ENCODE data around the gene FARP1. TPM values are rescaled to one million over a fixed set of nuclear protein-coding genes. Genes with fewer than 3 reads are reported as not detected.
"Not testable (repeated sequence)": the region's sequence is repeated elsewhere in the genome, so short reads cannot be mapped to it uniquely, and the experiment has no call there.

FARP1 gene
- total RNA-seq, 2 donors from 2014 or later = 23.7 to 26.3 TPM

GRCh38 chr13:98363326-98363725 is 220.4 kb downstream of the FARP1 start:
- no peak for ATAC-seq
- intact Hi-C loops (cut with DNase I) = no loop called here
- no peak for DNase-seq

GRCh38 chr13:98364179-98364578 is 221.3 kb downstream of the FARP1 start:
- DNase-seq (no peak), ATAC-seq (no peak)
- intact Hi-C loops (cut with DNase I) = no loop called here

- ATAC-seq = no peak
- intact Hi-C loops (cut with DNase I) = no loop called here
- DNase-seq = no peak
Measured at GRCh38 chr13:98364647-98365046, 221.8 kb downstream of the FARP1 start.

GRCh38 chr13:98365302-98365701 is 222.4 kb downstream of the FARP1 start:
- intact Hi-C loops (cut with DNase I) = no loop called here
- DNase-seq (no peak), ATAC-seq (no peak)

- intact Hi-C loops (cut with DNase I) = no loop called here
- no peak for DNase-seq
- no peak for ATAC-seq
Measured at GRCh38 chr13:98366010-98366409, 223.1 kb downstream of the FARP1 start.

- no peak for DNase-seq
- no peak for ATAC-seq
- intact Hi-C loops (cut with DNase I) = no loop called here
Measured at GRCh38 chr13:98366443-98366842, 223.5 kb downstream of the FARP1 start.

GRCh38 chr13:98366959-98367358 is 224.1 kb downstream of the FARP1 start:
- intact Hi-C loops (cut with DNase I) = no loop called here
- ATAC-seq = no peak

GRCh38 chr13:98368019-98368418 is 225.1 kb downstream of the FARP1 start:
- ATAC-seq (no peak), DNase-seq (no peak)
- intact Hi-C loops (cut with DNase I) = no loop called here

More at GRCh38 chr13:98366959-98367358, 224.1 kb downstream of the FARP1 start:
- DNase-seq = no peak

- ATAC-seq; DNase-seq; intact Hi-C loops (cut with DNase I): not testable (repeated sequence)
Measured at GRCh38 chr13:98369520-98369919, 226.6 kb downstream of the FARP1 start.

GRCh38 chr13:98370261-98370660 is 227.4 kb downstream of the FARP1 start:
- ATAC-seq (no peak), DNase-seq (no peak)
- intact Hi-C loops (cut with DNase I) = no loop called here

- ATAC-seq (peak; percentile 64 to 78), DNase-seq (peak; percentile 60)
- intact Hi-C loops (cut with DNase I) = no loop called here
Measured at GRCh38 chr13:98370806-98371515, 228.1 kb downstream of the FARP1 start.

GRCh38 chr13:98371516-98372023 is 228.7 kb downstream of the FARP1 start:
- no peak for DNase-seq
- intact Hi-C loops (cut with DNase I) = no loop called here
- no peak for ATAC-seq

GRCh38 chr13:98372876-98373275 is 230.0 kb downstream of the FARP1 start:
- ATAC-seq (peak; percentile 28 to 54), DNase-seq (no peak)
- intact Hi-C loops (cut with DNase I) = no loop called here

GRCh38 chr13:98374750-98375149 is 231.9 kb downstream of the FARP1 start:
- ATAC-seq = no peak
- intact Hi-C loops (cut with DNase I) = no loop called here
- DNase-seq = no peak

- DNase-seq (no peak), ATAC-seq (no peak)
- intact Hi-C loops (cut with DNase I) = no loop called here
Measured at GRCh38 chr13:98377635-98378378, 234.9 kb downstream of the FARP1 start.

GRCh38 chr13:98384739-98385138 is 241.8 kb downstream of the FARP1 start:
- intact Hi-C loops (cut with DNase I) = no loop called here
- ATAC-seq (no peak), DNase-seq (no peak)

- intact Hi-C loops (cut with DNase I) = no loop called here
- ATAC-seq (no peak), DNase-seq (no peak)
Measured at GRCh38 chr13:98385606-98386005, 242.7 kb downstream of the FARP1 start.

GRCh38 chr13:98386637-98387036 is 243.7 kb downstream of the FARP1 start:
- DNase-seq (no peak), ATAC-seq (no peak)
- intact Hi-C loops (cut with DNase I) = no loop called here

GRCh38 chr13:98389319-98389718 is 246.4 kb downstream of the FARP1 start:
- DNase-seq (peak; percentile 61), ATAC-seq (peak; percentile 56)
- intact Hi-C loops (cut with DNase I) = no loop called here

- ATAC-seq = peak; percentile 59 to 81
- peak; percentile 65 for DNase-seq
- intact Hi-C loops (cut with DNase I) = no loop called here
Measured at GRCh38 chr13:98390086-98390715, 247.3 kb downstream of the FARP1 start.
